GM21576 (cell line): ENCODE data around the gene ADARB1.

Experiments used
- ATAC-seq: cut with Tn5 transposase; IDR thresholded peaks from one replicate; pipeline ENCODE4 v1.9.1; 2021; ENCODE audit warnings: mild to moderate bottlenecking, moderate library complexity; ENCODE audit not compliant: unreplicated experiment

The ADARB1 gene

GRCh38 chr21:45163413-45164123 lies 89.2 kb downstream of the ADARB1 start:
- ATAC-seq = no peak

DNA sequence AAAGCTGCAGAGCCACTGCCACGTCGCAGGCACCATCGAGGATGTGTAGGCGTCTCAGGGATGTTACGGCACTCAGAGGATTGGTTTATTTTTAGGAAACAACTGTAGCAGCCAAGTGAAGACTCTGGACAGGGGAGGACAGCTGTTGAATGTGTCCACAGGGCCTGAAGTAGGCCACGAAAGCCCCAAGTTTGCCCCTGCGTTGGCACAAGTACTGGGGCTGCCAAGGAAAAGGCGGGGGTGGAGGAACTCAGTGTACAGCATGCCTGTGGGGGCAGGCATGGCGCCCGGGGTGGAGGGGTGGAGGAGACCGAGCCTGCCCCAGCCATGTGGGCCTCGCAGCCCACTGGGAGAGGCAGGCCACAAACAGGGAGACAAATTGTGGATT lies 89.7 kb downstream of the ADARB1 start:
- no peak for ATAC-seq

- ATAC-seq = no peak
Observed at GRCh38 chr21:45164838-45165237, 90.5 kb downstream of the ADARB1 start.

DNA sequence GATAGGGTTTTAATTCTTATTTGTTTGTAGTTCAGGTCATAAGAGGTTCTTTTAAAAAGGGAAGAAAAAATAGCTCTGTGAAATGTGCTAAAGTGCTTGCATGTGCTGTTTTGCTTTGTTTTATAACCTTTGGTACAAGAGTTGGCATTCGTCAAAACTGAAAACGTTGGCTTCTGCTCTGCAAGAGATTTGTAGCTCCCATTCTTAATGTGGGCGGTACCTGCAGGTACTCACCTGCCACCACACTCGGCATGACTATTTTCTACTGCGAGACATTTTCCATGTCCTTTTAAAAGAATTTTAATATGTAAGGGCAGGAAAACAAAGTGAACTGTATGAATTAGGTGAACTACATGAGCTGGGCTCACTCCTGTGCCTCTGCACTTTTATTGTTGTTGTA lies 92.6 kb downstream of the ADARB1 start:
- no peak for ATAC-seq

DNA sequence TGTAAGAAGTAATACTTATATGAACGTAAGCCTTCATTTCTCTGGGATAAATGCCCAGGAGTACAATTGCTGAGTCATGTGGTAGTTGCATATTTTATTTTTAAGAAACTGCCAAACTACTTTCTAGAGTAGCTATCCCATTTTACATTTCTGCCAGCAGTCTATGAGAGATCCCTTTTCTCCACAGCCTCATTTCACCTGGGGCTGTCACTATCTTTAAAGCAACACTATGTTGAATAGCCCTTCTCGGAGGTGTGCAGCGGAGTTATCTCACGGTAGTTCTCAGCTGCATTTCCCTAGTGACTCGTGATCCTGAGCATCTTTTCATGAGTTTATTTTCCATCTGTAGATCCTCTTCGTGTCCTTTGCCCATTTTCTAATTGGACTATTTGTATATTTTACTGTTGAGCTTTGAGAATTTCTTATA lies 93.4 kb downstream of the ADARB1 start:
- no peak for ATAC-seq

DNA sequence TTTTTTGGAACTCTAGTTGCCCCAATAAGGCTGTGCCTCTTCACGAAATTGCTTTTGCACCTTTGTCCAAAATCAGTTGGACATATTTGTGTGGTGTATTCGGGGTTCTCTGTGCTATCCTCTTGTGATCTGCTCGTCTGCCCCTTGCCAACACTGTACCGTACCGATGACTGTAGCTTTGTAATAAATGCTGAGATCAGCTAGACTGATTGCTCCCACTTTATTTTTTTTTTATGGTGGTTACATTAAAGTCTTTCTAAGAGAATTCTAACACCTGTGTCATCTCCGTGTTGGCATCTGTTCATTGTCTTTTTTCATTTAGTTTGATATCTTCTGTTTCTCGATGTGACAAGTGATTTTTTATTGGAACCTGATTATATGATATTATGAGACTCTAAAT lies 94.1 kb downstream of the ADARB1 start:
- ATAC-seq = no peak

DNA sequence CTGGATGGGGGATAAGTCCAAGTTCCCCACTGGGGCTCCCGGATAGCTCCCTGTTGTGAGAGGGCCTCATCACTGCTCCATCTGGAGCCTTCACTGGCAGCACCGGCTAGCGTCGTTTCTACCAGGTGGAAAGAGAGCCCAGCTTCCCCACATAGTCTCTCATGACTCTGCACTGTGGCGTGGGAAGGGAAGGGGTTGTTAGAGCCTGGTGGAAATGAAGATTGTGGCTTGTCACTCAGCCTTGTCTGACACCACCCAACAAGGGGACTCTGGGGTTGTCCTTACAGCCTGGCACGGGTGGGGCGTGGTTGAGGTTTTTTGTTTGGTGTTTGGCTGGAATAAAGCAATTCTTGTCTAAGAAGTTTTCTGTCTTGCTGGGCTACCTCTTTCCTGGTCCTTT lies 94.6 kb downstream of the ADARB1 start:
- ATAC-seq = no peak

DNA sequence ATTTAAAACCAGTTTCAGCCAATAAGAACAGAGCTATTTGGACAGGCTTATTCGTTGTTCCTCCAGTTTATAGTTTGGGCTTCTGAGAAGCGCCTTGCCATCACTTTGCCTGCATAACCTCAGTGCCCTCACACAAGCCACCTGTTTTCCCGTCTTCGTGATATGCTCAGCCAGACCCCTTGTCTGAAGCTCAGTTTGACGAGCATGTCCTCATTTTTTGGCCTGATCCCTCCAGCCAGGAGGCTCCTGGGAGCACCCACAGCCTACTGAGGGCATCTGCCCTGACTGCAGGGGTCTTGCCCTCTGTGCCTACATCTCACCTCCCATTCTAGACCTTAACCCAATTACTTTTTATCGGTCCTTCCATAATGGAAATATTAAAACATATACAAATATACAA lies 95.3 kb downstream of the ADARB1 start:
- no peak for ATAC-seq

DNA sequence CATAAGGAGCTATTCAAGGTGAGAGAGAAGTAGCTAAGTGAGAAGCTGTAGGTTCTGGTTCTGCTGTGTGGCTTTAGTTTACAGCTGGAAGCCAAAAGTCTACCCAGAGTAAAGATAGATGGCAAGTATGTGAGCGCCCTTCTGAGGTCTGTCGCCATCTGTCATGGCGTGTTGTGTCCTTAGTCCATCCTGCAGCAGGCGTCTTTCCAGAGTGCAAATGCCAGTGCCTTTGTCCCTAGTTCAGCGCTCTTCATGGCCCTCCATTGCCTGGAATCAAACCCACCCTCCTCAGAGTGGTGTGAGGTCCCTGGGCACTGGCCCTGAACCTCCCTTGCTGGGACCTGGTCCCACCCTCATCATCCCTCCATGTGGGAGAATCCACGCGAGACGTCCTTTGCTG lies 96.6 kb downstream of the ADARB1 start:
- ATAC-seq = no peak

DNA sequence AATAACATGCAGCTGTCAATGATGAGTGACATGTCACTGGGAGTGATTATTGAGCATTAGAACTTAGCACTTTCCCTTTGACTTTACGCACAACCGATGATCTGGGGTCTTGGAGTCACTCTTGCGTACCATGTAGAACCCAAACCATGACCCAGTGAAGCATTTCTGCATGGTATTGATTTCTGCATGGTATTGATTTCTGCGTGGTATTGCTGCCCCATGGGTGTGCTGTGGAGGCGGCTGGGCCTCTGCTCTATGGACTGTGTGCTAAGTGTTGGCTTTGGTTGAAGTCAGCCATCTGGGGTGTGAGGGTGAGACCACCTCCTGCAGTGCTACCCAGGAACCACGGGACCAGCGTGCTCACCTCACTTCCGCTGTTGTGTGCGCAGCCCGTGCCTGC lies 98.0 kb downstream of the ADARB1 start:
- no peak for ATAC-seq

DNA sequence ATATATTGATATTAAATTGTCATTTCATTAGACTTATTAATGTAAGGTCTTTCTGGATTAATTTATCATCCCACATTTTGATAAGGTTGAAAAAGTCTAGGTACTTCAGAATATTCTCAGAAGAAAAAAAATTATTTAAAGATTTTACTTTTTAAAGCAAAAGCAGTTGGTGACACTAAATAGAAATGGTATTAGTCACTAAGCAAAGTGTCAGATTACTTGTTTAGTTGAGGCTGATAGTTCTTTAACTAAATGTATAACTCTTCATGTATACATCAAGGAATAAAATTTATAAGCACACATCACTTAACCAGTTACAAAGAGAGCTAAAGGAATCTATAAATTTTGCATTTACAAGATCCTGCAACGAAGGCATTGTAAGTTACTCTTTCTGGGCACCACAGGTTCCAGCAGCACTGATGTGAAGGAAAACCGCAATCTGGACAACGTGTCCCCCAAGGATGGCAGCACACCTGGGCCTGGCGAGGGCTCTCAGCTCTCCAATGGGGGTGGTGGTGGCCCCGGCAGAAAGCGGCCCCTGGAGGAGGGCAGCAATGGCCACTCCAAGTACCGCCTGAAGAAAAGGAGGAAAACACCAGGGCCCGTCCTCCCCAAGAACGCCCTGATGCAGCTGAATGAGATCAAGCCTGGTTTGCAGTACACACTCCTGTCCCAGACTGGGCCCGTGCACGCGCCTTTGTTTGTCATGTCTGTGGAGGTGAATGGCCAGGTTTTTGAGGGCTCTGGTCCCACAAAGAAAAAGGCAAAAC lies 101.1 kb downstream of the ADARB1 start:
- ATAC-seq = no peak

DNA sequence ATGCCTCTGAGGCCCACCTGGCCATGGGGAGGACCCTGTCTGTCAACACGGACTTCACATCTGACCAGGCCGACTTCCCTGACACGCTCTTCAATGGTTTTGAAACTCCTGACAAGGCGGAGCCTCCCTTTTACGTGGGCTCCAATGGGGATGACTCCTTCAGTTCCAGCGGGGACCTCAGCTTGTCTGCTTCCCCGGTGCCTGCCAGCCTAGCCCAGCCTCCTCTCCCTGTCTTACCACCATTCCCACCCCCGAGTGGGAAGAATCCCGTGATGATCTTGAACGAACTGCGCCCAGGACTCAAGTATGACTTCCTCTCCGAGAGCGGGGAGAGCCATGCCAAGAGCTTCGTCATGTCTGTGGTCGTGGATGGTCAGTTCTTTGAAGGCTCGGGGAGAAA lies 101.8 kb downstream of the ADARB1 start:
- no peak for ATAC-seq

- no peak for ATAC-seq
Observed at GRCh38 chr21:45177039-45177438, 102.7 kb downstream of the ADARB1 start.

GRCh38 chr21:45178070-45178608 lies 103.8 kb downstream of the ADARB1 start:
- ATAC-seq = no peak

GRCh38 chr21:45178971-45179370 lies 104.6 kb downstream of the ADARB1 start:
- no peak for ATAC-seq

DNA sequence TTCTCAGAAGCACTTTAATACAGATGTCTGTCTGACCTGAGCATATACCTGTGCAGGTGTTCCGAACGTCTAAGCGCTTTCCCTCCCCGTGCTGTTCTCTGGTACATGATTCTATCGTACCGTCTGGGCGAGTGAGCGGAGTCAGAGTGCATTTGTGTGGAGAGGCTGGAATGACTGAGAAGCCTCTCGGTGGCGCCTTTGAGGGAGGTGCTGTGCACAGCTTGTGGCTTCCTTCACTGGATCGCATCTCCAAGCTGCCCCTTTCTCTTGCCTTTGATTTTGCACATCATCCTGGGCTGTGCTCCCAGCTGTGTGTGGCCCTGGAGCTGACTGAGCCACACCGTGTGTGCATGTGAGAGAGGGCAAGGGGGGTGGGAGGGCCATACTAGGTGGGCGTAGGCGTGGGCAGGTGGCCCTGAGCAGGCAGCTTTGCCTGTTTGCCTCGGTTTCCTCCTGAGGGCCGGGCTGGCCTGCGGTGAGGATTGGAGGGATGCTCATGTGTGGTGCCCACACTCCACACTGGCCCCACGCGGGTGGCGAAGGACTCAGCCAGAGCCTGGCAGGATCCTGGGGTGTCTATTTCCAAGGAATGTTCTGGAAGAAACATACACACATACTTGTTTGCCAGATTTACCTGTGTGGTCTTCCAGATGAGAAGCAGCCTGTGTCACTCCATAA lies 105.3 kb downstream of the ADARB1 start:
- ATAC-seq = no peak

- ATAC-seq = no peak
Observed at GRCh38 chr21:45180246-45180599, 105.8 kb downstream of the ADARB1 start.

DNA sequence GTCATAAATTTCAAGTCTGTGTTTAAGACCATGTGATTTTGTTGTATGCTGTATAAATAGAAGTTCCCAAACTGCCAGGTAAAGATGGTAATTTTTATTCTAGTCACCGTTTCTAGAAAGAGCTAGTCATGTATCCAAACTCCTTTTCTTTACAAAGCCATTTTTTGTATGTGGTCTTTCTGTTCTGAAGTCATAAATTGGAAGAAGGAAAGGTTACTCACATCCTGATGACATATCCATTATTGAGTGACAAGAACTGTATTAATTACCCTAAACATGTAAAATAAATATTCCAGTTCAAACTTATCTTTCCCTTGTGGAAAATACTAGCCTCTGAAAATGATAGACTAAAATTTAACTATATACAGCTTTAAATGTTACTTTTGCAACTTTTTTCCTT lies 108.6 kb downstream of the ADARB1 start:
- ATAC-seq = no peak

GRCh38 chr21:45183852-45184251 lies 109.5 kb downstream of the ADARB1 start:
- ATAC-seq = no peak

DNA sequence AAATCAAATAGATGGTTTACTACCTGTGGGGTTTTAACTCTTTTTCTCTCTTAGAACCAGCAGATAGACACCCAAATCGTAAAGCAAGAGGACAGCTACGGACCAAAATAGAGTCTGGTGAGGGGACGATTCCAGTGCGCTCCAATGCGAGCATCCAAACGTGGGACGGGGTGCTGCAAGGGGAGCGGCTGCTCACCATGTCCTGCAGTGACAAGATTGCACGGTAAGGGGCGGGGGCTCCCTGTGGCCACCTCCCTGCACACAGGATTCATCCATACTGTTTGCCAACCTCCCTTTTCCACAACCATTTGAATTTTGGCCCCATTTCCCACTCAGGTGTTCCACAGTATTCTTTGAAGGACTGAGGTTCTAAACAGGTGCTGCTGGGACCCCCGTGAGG lies 110.5 kb downstream of the ADARB1 start:
- ATAC-seq = no peak

DNA sequence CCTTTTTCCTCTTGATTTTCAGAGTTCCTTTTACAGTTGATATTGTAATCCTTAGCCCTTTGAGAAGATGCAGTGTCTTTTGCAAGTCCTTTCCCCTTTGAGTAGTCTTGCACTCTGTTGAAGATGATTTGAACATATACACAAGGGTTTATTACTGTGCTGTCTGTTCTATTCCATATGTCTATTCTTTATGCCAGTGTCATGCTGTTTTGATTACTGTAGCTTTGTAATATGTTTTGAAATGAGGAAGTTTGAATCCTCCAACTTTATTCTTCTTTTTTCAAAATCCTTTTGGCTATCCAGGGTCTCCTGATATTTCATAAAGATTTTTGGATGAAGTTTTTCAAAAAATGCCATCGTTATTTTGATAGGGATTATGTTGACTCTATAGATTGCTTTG lies 112.3 kb downstream of the ADARB1 start:
- ATAC-seq = no peak

GRCh38 chr21:45187646-45188045 lies 113.3 kb downstream of the ADARB1 start:
- ATAC-seq = no peak
